ENCODE data around the gene GRHL3. TPM values are rescaled to one million over a fixed set of nuclear protein-coding genes. Genes with fewer than 3 reads are reported as not detected.
"Not testable (repeated sequence)": the region's sequence is repeated elsewhere in the genome, so short reads cannot be mapped to it uniquely, and the experiment has no call there.

The GRHL3 gene
- 1.1 and 1.5 TPM in 2 replicates for total RNA-seq (ENCODE audit: low replicate concordance)

GRCh38 chr1:24319312-24319863 is at the start of gene GRHL3:
Gene GRHL3 (plus strand): TSS chr1:24319357. CDS start chr1:24319552, 195 bp downstream.
- H3K4me3 ChIP-seq: peak within 1 kb of the TSS; percentile 40
- peaks cover 67% of the 10 kb centered on the region for H3K27me3 ChIP-seq
- no peaks in the 10 kb centered on the region for H3K79me2 ChIP-seq (ENCODE audit: low read depth)
- peaks cover 45% of the 10 kb centered on the region for H3F3A ChIP-seq (ENCODE audit: low read depth)
- no peaks in the 10 kb centered on the region for H3K36me3 ChIP-seq
- H3K9me3 Mint-ChIP-seq: peaks cover 2% of the 10 kb centered on the region
- peak within 1 kb of the TSS; percentile 66 for H3K4me2 ChIP-seq
- no peak for DNase-seq (ENCODE audit: low spot score)
- H3K4me1 Mint-ChIP-seq: peaks cover 58% of the 10 kb centered on the region
- peaks cover 31% of the 10 kb centered on the region for H3K4me1 ChIP-seq
- no peak within 1 kb of the TSS for H3K27ac Mint-ChIP-seq
- H3K4me3 Mint-ChIP-seq: peak within 1 kb of the TSS; percentile 75
- H3K9me3 ChIP-seq (ENCODE audit: low read depth): no peaks in the 10 kb centered on the region
- H2AFZ ChIP-seq (replicated peaks): peak within 1 kb of the TSS; percentile 39
- no peak within 1 kb of the TSS for H3K27ac ChIP-seq
- peaks cover 52% of the 10 kb centered on the region for H3K27me3 Mint-ChIP-seq (ENCODE audit: insufficient read depth, low read depth)
- no peak within 1 kb of the TSS for H3K9ac ChIP-seq
- H3K36me3 Mint-ChIP-seq: no peaks in the 10 kb centered on the region
- TF ChIP-seq EZH2phosphoT487 (IDR thresholded peaks at IDR 0.05) (peak; percentile 35), EZH2 (IDR thresholded peaks at IDR 0.05) (no peak)
- no peaks in the 10 kb centered on the region for H4K20me1 ChIP-seq (ENCODE audit: low read depth)

GRCh38 chr1:24274203-24275103 is 44.7 kb upstream of the GRHL3 start:
- not testable (repeated sequence) for H3K36me3 Mint-ChIP-seq; DNase-seq (ENCODE audit: low spot score); H3K4me1 ChIP-seq; H3K36me3 ChIP-seq; H3K27ac Mint-ChIP-seq; H3K9me3 ChIP-seq (ENCODE audit: low read depth); H3K27me3 ChIP-seq; H4K20me1 ChIP-seq (ENCODE audit: low read depth); H3K4me1 Mint-ChIP-seq; H3K9ac ChIP-seq; H2AFZ ChIP-seq (replicated peaks); H3K27ac ChIP-seq; H3K4me3 ChIP-seq; H3F3A ChIP-seq (ENCODE audit: low read depth); H3K4me2 ChIP-seq; H3K79me2 ChIP-seq (ENCODE audit: low read depth); H3K4me3 Mint-ChIP-seq
- Mint-ChIP-seq H3K9me3 (peaks cover 28% of the 10 kb centered on the region), H3K27me3 (ENCODE audit: insufficient read depth, low read depth) (peaks cover 10% of the 10 kb centered on the region)

GRCh38 chr1:24275104-24275410 is 44.1 kb upstream of the GRHL3 start:
- no peak overlapping the region for H3K27ac ChIP-seq
- peaks cover 25% of the 10 kb centered on the region for H3K9me3 Mint-ChIP-seq

GRCh38 chr1:24275510-24275909 is 43.6 kb upstream of the GRHL3 start:
- H3K36me3 Mint-ChIP-seq: no peaks in the 10 kb centered on the region
- H3K4me1 Mint-ChIP-seq: no peaks in the 10 kb centered on the region
- H3K27me3 ChIP-seq: no peaks in the 10 kb centered on the region
- H3K4me1 ChIP-seq: no peaks in the 10 kb centered on the region
- H3K27ac ChIP-seq: no peak overlapping the region
- H3K4me2 ChIP-seq: no peak overlapping the region
- H3F3A ChIP-seq (ENCODE audit: low read depth): no peaks in the 10 kb centered on the region
- no peaks in the 10 kb centered on the region for H3K9me3 ChIP-seq (ENCODE audit: low read depth)
- H2AFZ ChIP-seq (replicated peaks): no peak overlapping the region
- no peak overlapping the region for H3K4me3 Mint-ChIP-seq
- H3K36me3 ChIP-seq: no peaks in the 10 kb centered on the region
- no peak for TF ChIP-seq EZH2phosphoT487 (IDR thresholded peaks at IDR 0.05)
- no peak for TF ChIP-seq EZH2 (IDR thresholded peaks at IDR 0.05)
- no peak for TF ChIP-seq CTCF (IDR thresholded peaks at IDR 0.05)
- no peaks in the 10 kb centered on the region for H3K79me2 ChIP-seq (ENCODE audit: low read depth)
- no peak for DNase-seq (ENCODE audit: low spot score)
- peaks cover 21% of the 10 kb centered on the region for H3K9me3 Mint-ChIP-seq
- no peak overlapping the region for H3K27ac Mint-ChIP-seq
- no peak overlapping the region for H3K9ac ChIP-seq
- H4K20me1 ChIP-seq (ENCODE audit: low read depth): no peaks in the 10 kb centered on the region
- peaks cover 10% of the 10 kb centered on the region for H3K27me3 Mint-ChIP-seq (ENCODE audit: insufficient read depth, low read depth)
- H3K4me3 ChIP-seq: no peak overlapping the region

More at GRCh38 chr1:24275104-24275410, 44.1 kb upstream of the GRHL3 start:
- H3K4me2 ChIP-seq: no peak overlapping the region
- no peak overlapping the region for H2AFZ ChIP-seq (replicated peaks)
- no peaks in the 10 kb centered on the region for H3K4me1 ChIP-seq
- H3K36me3 ChIP-seq: no peaks in the 10 kb centered on the region
- no peaks in the 10 kb centered on the region for H3K79me2 ChIP-seq (ENCODE audit: low read depth)
- TF ChIP-seq EZH2phosphoT487 (IDR thresholded peaks at IDR 0.05): no peak
- TF ChIP-seq CTCF (IDR thresholded peaks at IDR 0.05): no peak
- TF ChIP-seq EZH2 (IDR thresholded peaks at IDR 0.05): no peak
- no peaks in the 10 kb centered on the region for H3K27me3 ChIP-seq
- H3F3A ChIP-seq (ENCODE audit: low read depth): no peaks in the 10 kb centered on the region
- H3K27me3 Mint-ChIP-seq (ENCODE audit: insufficient read depth, low read depth): peaks cover 10% of the 10 kb centered on the region
- no peaks in the 10 kb centered on the region for H3K4me1 Mint-ChIP-seq
- H3K27ac Mint-ChIP-seq: no peak overlapping the region
- H3K9ac ChIP-seq: no peak overlapping the region
- no peaks in the 10 kb centered on the region for H3K9me3 ChIP-seq (ENCODE audit: low read depth)
- H3K4me3 Mint-ChIP-seq: no peak overlapping the region
- H3K4me3 ChIP-seq: no peak overlapping the region
- DNase-seq (ENCODE audit: low spot score): no peak
- H3K36me3 Mint-ChIP-seq: no peaks in the 10 kb centered on the region
- H4K20me1 ChIP-seq (ENCODE audit: low read depth): no peaks in the 10 kb centered on the region

Data from neural progenitor cell (in vitro differentiated cells).